GM12873 (cell line): Measurements from ENCODE around the gene FCGR1A.
"Not testable (repeated sequence)": the region's sequence is repeated elsewhere in the genome, so short reads cannot be mapped to it uniquely, and the experiment has no call there.

Experiments used
- TF ChIP-seq, protein P1 (sequence below): IDR thresholded peaks from 2 replicates; pipeline ENCODE4 v1.5.1; 2012; ENCODE audit warnings: low read depth, mild to moderate bottlenecking, moderate library complexity, low read length, control low read depth; ENCODE audit not compliant: insufficient read depth; ENCODE audit errors: missing control alignments

The FCGR1A gene

DNA sequence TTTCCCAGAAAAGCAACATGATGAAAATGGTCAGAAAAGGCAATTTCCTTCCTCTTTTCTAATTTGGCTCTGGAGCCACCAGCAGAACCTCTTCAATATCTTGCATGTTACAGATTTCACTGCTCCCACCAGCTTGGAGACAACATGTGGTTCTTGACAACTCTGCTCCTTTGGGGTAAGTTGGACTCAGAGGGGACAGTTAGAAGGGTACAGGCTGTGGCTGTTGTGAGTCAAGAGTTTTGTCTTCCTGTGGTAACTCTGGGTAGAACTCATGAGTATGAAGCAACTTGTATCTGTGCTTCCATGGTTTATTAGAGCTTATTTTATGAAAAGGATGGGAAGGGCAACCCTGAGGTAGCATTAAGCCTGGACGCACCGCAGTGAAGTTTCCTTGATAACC, at the start of gene FCGR1A:
TSS of gene FCGR1A (plus strand) at position 95 of the 400 bp plus-strand sequence. CDS start at position 145, 50 bp downstream.
- TF ChIP-seq, protein P1, sequence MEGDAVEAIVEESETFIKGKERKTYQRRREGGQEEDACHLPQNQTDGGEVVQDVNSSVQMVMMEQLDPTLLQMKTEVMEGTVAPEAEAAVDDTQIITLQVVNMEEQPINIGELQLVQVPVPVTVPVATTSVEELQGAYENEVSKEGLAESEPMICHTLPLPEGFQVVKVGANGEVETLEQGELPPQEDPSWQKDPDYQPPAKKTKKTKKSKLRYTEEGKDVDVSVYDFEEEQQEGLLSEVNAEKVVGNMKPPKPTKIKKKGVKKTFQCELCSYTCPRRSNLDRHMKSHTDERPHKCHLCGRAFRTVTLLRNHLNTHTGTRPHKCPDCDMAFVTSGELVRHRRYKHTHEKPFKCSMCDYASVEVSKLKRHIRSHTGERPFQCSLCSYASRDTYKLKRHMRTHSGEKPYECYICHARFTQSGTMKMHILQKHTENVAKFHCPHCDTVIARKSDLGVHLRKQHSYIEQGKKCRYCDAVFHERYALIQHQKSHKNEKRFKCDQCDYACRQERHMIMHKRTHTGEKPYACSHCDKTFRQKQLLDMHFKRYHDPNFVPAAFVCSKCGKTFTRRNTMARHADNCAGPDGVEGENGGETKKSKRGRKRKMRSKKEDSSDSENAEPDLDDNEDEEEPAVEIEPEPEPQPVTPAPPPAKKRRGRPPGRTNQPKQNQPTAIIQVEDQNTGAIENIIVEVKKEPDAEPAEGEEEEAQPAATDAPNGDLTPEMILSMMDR, result not testable (repeated sequence)

DNA sequence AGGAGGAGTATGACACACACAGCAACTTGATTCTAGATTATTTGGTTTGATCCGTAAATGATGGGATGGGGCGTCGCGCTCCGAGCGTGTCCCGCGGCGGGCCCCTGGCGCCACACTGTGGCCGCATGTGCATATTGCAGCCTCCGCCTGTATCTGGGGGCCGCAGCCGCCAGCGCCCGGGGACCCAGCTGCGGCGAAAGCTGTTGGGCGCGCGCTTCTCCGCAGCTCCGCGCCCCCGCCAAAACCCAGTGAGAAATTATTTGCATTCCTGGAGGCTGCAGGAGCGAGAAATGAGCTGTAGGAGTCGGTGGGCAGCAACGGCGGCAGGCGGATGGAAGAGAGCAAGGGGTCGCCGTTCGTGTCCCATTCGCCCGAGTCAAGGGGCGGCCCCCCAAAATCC, 10.0 kb downstream of the FCGR1A start:
- TF ChIP-seq, protein P1, result peak; percentile 42

DNA sequence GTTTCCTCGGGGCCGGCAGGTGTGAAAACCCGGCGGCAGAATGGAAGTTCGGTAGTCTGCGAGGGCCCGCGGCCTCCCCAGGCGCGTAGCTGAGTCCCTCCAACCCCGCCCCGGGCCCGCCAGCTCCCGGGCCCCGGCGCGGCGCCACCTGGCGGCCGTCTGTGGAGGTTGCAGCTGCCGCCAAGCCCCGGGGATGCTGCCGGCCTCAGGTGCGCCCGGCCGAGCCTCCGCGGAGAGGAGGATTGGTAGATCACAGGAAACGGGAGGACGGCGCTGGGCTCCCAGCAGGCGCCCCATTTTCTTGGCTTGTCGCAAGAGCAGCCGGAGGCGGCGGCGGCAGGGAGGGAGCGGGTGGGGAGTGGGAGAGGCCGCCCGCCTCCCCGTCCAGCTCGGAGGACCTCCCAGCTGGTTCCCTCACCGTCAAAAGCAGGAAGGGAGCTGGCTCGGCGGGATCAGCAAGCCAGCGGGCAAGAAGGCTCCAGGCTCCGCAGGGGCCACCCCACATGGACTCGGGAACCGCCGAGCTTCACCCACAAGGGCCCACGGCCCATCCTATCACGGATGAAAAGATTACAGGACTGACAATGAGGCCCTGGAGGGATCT, 10.5 kb downstream of the FCGR1A start:
- TF ChIP-seq, protein P1, result peak; percentile 42

DNA sequence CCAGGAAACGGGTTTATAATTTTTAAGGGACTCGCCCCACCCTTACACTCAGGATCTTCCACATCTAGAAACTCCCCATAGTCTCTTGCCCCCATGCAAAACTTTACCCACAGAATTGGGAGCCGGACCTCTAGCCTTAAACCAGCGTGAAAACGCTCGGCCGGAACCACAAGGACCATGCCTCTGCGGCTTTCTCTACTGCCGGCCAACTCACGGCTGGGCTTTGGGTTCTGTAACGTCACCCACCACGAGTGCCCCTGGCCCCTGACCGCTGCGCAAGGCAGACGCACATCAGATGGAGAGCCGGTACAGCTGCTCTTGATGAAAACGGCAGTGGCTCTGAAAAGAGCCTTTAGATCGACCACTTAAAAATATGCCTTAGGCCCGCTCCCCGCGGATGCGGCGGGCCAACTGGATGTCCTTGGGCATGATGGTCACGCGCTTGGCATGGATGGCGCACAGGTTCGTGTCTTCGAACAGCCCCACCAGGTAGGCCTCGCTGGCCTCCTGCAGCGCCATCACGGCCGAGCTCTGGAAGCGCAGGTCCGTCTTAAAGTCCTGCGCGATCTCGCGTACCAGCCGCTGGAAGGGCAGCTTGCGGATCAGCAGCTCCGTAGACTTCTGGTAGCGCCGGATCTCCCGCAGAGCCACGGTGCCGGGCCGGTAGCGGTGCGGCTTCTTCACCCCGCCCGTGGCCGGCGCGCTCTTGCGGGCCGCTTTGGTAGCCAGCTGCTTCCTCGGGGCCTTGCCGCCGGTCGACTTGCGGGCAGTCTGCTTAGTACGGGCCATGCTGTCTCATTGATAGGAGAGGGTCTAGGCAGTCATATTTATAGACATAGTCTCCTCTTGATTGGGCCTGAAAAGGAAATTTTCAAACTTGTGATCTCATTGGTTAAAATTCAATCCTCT, 30.7 kb downstream of the FCGR1A start:
- TF ChIP-seq, protein P1, result peak; percentile 8
